NCI-H526 (cell line): ENCODE data around the gene CCDC88A.

ENCODE experiments used
- DNase-seq, 2 experiments: peaks; one replicate each; lab custom pipeline; 2025; lab: John Stamatoyannopoulos, UW

CCDC88A gene

GRCh38 chr2:55422876-55423665, 3.4 kb upstream of the CCDC88A start:
- DNase-seq = no peak

GRCh38 chr2:55421326-55421725, 1.7 kb upstream of the CCDC88A start:
- no peak for DNase-seq

- no peak for DNase-seq
These were observed 1.2 kb upstream of the CCDC88A start for GRCh38 chr2:55420871-55421270.

GRCh38 chr2:55420439-55420725, 726 bp upstream of the CCDC88A start:
- DNase-seq = no peak

GRCh38 chr2:55419233-55419678, 400 bp downstream of the CCDC88A start:
- peak; percentile 79 to 89 for DNase-seq

GRCh38 chr2:55418512-55419232, 984 bp downstream of the CCDC88A start:
- DNase-seq = peak in 1 of 2 experiments; percentile 22

- DNase-seq = no peak
These were observed 1.6 kb downstream of the CCDC88A start for GRCh38 chr2:55418072-55418471.

- DNase-seq = no peak
These were observed 2.7 kb downstream of the CCDC88A start for GRCh38 chr2:55416786-55417568.

GRCh38 chr2:55415300-55415699, 4.4 kb downstream of the CCDC88A start:
- no peak for DNase-seq

- no peak for DNase-seq
These were observed 10.5 kb downstream of the CCDC88A start for GRCh38 chr2:55408918-55409868.

GRCh38 chr2:55408098-55408882, 11.4 kb downstream of the CCDC88A start:
- DNase-seq = no peak

- no peak for DNase-seq
These were observed 14.5 kb downstream of the CCDC88A start for GRCh38 chr2:55405116-55405515.

- DNase-seq = no peak
These were observed 16.2 kb downstream of the CCDC88A start for GRCh38 chr2:55403256-55403998.

GRCh38 chr2:55401124-55401523, 18.5 kb downstream of the CCDC88A start:
- no peak for DNase-seq

- no peak for DNase-seq
These were observed 19.3 kb downstream of the CCDC88A start for GRCh38 chr2:55400332-55400731.

GRCh38 chr2:55399815-55400214, 19.8 kb downstream of the CCDC88A start:
- DNase-seq = no peak

- no peak for DNase-seq
These were observed 23.7 kb downstream of the CCDC88A start for GRCh38 chr2:55395724-55396605.

GRCh38 chr2:55391615-55392242, 27.9 kb downstream of the CCDC88A start:
- no peak for DNase-seq

GRCh38 chr2:55391155-55391554, 28.5 kb downstream of the CCDC88A start:
- DNase-seq = no peak
